HG03575 (cell line): ENCODE measurements around the gene TLE7.

Source experiments
- ATAC-seq: cut with Tn5 transposase; IDR thresholded peaks from one replicate; pipeline ENCODE4 v1.9.1; 2021; ENCODE audit not compliant: unreplicated experiment, insufficient number of reproducible peaks, low FRiP score; ENCODE audit errors: extremely low read depth

The TLE7 gene

GRCh38 chr16:71424626-71425025, 17.2 kb downstream of the TLE7 start:
- ATAC-seq: no peak

GRCh38 chr16:71423865-71424264, 18.0 kb downstream of the TLE7 start:
- ATAC-seq: no peak

GRCh38 chr16:71423016-71423415, 18.8 kb downstream of the TLE7 start:
- ATAC-seq: no peak

- ATAC-seq: no peak
Observed at GRCh38 chr16:71421911-71422310, 19.9 kb downstream of the TLE7 start.

- no peak for ATAC-seq
Observed at GRCh38 chr16:71414038-71414437, 27.8 kb downstream of the TLE7 start.

GRCh38 chr16:71413341-71413740, 28.5 kb downstream of the TLE7 start:
- no peak for ATAC-seq

- no peak for ATAC-seq
Observed at GRCh38 chr16:71412270-71413160, 29.3 kb downstream of the TLE7 start.

- no peak for ATAC-seq
Observed at GRCh38 chr16:71410146-71410545, 31.7 kb downstream of the TLE7 start.

GRCh38 chr16:71409011-71409775, 32.7 kb downstream of the TLE7 start:
- ATAC-seq: no peak

- ATAC-seq: no peak
Observed at GRCh38 chr16:71408536-71408935, 33.3 kb downstream of the TLE7 start.

GRCh38 chr16:71407731-71408130, 34.1 kb downstream of the TLE7 start:
- ATAC-seq: no peak

- ATAC-seq: no peak
Observed at GRCh38 chr16:71406724-71407123, 35.1 kb downstream of the TLE7 start.

GRCh38 chr16:71406316-71406715, 35.5 kb downstream of the TLE7 start:
- no peak for ATAC-seq

GRCh38 chr16:71404364-71404763, 37.5 kb downstream of the TLE7 start:
- no peak for ATAC-seq

- ATAC-seq: no peak
Observed at GRCh38 chr16:71402674-71403073, 39.2 kb downstream of the TLE7 start.

- ATAC-seq: no peak
Observed at GRCh38 chr16:71402007-71402406, 39.8 kb downstream of the TLE7 start.

- no peak for ATAC-seq
Observed at GRCh38 chr16:71399801-71400563, 41.9 kb downstream of the TLE7 start.

GRCh38 chr16:71396594-71396993, 45.3 kb downstream of the TLE7 start:
- no peak for ATAC-seq

- ATAC-seq: no peak
Observed at GRCh38 chr16:71389330-71389729, 52.5 kb downstream of the TLE7 start.
